HepG2 (cell line): ENCODE results near the gene MLYCD. TPM values are rescaled to one million over a fixed set of nuclear protein-coding genes. Genes with fewer than 3 reads are reported as not detected.
A peak's percentile ranks its signal among the peaks of the same experiment; 100 is the strongest.

ENCODE experiments used
- ASH2L ChIP-seq: fragments of 300-600, 200-600 bp; sonication (generic); IDR thresholded peaks from 2 replicates; pipeline ENCODE4 v1.7.0; 2017; ENCODE audit warnings: low read depth, mild to moderate bottlenecking, moderate library complexity, mixed read lengths, low read length; ENCODE audit not compliant: insufficient read length
- CHD2 ChIP-seq: IDR thresholded peaks from 2 replicates; pipeline ENCODE4 v1.6.1; 2011; ENCODE audit warnings: low read depth, low read length, improper control_type of control experiment
- DMAP1 ChIP-seq: IDR thresholded peaks from 2 replicates; pipeline ENCODE4 v1.6.1; 2016
- FOXK1 ChIP-seq: sonication (generic); formaldehyde crosslinking; IDR thresholded peaks from 2 replicates; pipeline ENCODE4 v1.4.0; 2020; ENCODE audit warnings: low read depth, missing genetic modification reagents, borderline replicate concordance
- GATA4 ChIP-seq: sonication (generic); IDR thresholded peaks from 2 replicates; pipeline ENCODE4 v1.6.1; 2016; ENCODE audit warnings: antibody characterized with exemption, low read depth, borderline replicate concordance
- GPN1 ChIP-seq: sonication (generic); formaldehyde crosslinking; IDR thresholded peaks from 2 replicates; pipeline ENCODE4 v1.5.1; 2020; ENCODE audit warnings: missing genetic modification reagents, borderline replicate concordance
- HNRNPLL ChIP-seq: fragments of 200-400 bp; formaldehyde crosslinking; IDR thresholded peaks from 2 replicates; pipeline ENCODE4 v1.6.1; 2017; ENCODE audit warnings: mild to moderate bottlenecking, low read depth, low read length; ENCODE audit not compliant: poor library complexity, severe bottlenecking
- HOXD1 ChIP-seq: sonication (generic); formaldehyde crosslinking; IDR thresholded peaks from 2 replicates; pipeline ENCODE4 v1.5.0; 2020; ENCODE audit warnings: missing genetic modification reagents
- JUND ChIP-seq: sonication (generic); formaldehyde crosslinking; IDR thresholded peaks from 2 replicates; pipeline ENCODE4 v1.8.0; 2022; ENCODE audit warnings: mild to moderate bottlenecking, missing genetic modification reagents
- MED13 ChIP-seq: sonication (generic); formaldehyde crosslinking; IDR thresholded peaks from 2 replicates; pipeline ENCODE4 v1.5.0; 2020; ENCODE audit warnings: missing genetic modification reagents
- NCOA5 ChIP-seq: sonication (generic); formaldehyde crosslinking; IDR thresholded peaks from 2 replicates; pipeline ENCODE4 v1.4.0; 2020; ENCODE audit warnings: missing genetic modification reagents
- NCOR1 ChIP-seq: fragments of 200-600 bp; sonication (generic); IDR thresholded peaks from 2 replicates; pipeline ENCODE4 v1.7.0; 2017; ENCODE audit warnings: antibody characterized with exemption, low read length, borderline replicate concordance
- RFX3 ChIP-seq: IDR thresholded peaks from 2 replicates; pipeline ENCODE4 v1.6.1; 2016; ENCODE audit warnings: missing biosample characterization, missing genetic modification reagents
- RXRB ChIP-seq: IDR thresholded peaks from 2 replicates; pipeline ENCODE4 v1.6.1; 2016; ENCODE audit warnings: borderline replicate concordance, missing genetic modification reagents, missing compliant biosample characterization
- SALL1 ChIP-seq: sonication (generic); formaldehyde crosslinking; IDR thresholded peaks from 2 replicates; pipeline ENCODE4 v1.8.0; 2022; ENCODE audit warnings: mild to moderate bottlenecking, missing genetic modification reagents
- SRF ChIP-seq: IDR thresholded peaks from 2 replicates; pipeline ENCODE4 v1.6.1; 2011; ENCODE audit warnings: mild to moderate bottlenecking, low read depth, low read length, moderate library complexity
- TGIF2 ChIP-seq: IDR thresholded peaks from 2 replicates; pipeline ENCODE4 v1.6.1; 2016; ENCODE audit warnings: control low read depth, missing compliant biosample characterization
- ZNF143 ChIP-seq: sonication (generic); formaldehyde crosslinking; IDR thresholded peaks from 2 replicates; pipeline ENCODE4 v1.4.0; 2020; ENCODE audit warnings: missing genetic modification reagents
- ZNF441 ChIP-seq: sonication (generic); formaldehyde crosslinking; IDR thresholded peaks from 2 replicates; pipeline ENCODE4 v1.7.0; 2021; ENCODE audit warnings: missing genetic modification reagents, borderline replicate concordance
- ZNF598 ChIP-seq: sonication (generic); formaldehyde crosslinking; IDR thresholded peaks from 2 replicates; pipeline ENCODE4 v1.5.1; 2020; ENCODE audit warnings: mild to moderate bottlenecking, missing genetic modification reagents, borderline replicate concordance
- ZNF629 ChIP-seq: sonication (generic); formaldehyde crosslinking; conservative IDR thresholded peaks from 2 replicates; pipeline ENCODE4 v1.5.0; 2020; ENCODE audit warnings: missing genetic modification reagents
- ZNF674 ChIP-seq: sonication (generic); formaldehyde crosslinking; IDR thresholded peaks from 2 replicates; pipeline ENCODE4 v1.5.0; 2020; ENCODE audit warnings: low read depth, mild to moderate bottlenecking, missing genetic modification reagents
- polyA plus RNA-seq, 8 experiments: library from polyadenylated mRNA; depleted of rRNA in 3 of 8; stranded (reverse) in 7 of 8; unstranded in 1 of 8; fragments of >200 nt; fragmentation: Illumina TruSeq in 4 of 8; extraction: Trizol in 4 of 8; gene quantifications; 2 replicates each; pipeline versions ENCODE4 v1.2.1 to v1.2.3, GENCODE V29; 2011 to 2016; ENCODE audit warnings: low read depth in 4 of 8, missing spikeins in 1 of 8, mixed read lengths in 1 of 8; ENCODE audit not compliant: insufficient read depth in 1 of 8
- total RNA-seq, 5 experiments: library from RNA; depleted of rRNA; stranded (reverse); fragments of >200 nt; fragmentation: Illumina TruSeq; extraction: Trizol; gene quantifications; 2 replicates each; pipeline ENCODE4 v1.2.3, GENCODE V29; 2016; ENCODE audit warnings: low read depth in 1 of 5
- TF ChIP-seq, protein P1 (sequence below), 2 experiments: sonication (generic) in 1 of 2; formaldehyde crosslinking in 1 of 2; IDR thresholded peaks; 2 replicates each; pipeline versions ENCODE4 v1.4.0 to v1.6.1; 2018 to 2020; ENCODE audit warnings: missing genetic modification reagents in 2 of 2, borderline replicate concordance in 1 of 2, low read depth in 1 of 2, mild to moderate bottlenecking in 1 of 2, missing biosample characterization in 1 of 2
- TF ChIP-seq, protein P2 (sequence below): sonication (generic); formaldehyde crosslinking; IDR thresholded peaks from 2 replicates; pipeline ENCODE4 v1.4.0; 2020; ENCODE audit warnings: mild to moderate bottlenecking, missing genetic modification reagents
- TF ChIP-seq, protein P3 (sequence below): sonication (generic); formaldehyde crosslinking; IDR thresholded peaks from 2 replicates; pipeline ENCODE4 v1.8.0; 2023; ENCODE audit warnings: mild to moderate bottlenecking, missing genetic modification reagents
- TF ChIP-seq, protein P4 (sequence below): sonication (generic); formaldehyde crosslinking; IDR thresholded peaks from 2 replicates; pipeline ENCODE4 v1.4.0; 2020; ENCODE audit warnings: missing genetic modification reagents

The MLYCD gene
- total and polyA plus RNA-seq, 2 of the 13 experiments (the other 11 are each of a cell fraction or from before 2014, with no cell fraction given): 1.8 to 4.0 TPM

DNA sequence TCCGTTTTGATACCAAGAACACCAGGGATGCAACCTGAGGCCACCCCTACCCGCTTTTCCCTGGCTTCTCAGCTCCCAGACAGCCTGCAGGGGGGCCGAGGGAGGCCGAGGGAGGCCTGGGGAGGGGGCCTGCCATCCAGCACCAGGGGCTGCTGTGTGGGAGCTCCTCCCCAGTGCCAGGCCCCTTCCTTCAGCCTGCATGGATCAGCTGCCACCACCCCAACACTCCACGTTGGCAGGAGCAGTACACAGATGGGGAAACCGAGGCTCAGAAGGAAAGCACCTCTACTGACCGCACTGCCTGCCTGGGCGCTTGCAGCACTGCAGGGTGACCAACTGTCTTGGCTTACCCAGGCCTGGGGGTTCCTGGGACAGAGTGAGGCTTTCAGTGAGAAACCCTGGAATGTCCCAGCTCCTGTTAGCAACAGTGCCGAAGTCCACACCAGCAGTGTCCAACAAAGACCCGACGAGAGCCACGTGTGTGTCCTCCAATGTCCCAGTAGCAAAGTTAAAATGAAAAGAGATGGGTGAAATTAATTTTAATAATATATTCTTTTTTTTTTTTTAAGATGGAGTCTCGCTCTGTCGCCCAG is 48.8 kb downstream of the MLYCD start (continued):
- TF ChIP-seq, protein P1, sequence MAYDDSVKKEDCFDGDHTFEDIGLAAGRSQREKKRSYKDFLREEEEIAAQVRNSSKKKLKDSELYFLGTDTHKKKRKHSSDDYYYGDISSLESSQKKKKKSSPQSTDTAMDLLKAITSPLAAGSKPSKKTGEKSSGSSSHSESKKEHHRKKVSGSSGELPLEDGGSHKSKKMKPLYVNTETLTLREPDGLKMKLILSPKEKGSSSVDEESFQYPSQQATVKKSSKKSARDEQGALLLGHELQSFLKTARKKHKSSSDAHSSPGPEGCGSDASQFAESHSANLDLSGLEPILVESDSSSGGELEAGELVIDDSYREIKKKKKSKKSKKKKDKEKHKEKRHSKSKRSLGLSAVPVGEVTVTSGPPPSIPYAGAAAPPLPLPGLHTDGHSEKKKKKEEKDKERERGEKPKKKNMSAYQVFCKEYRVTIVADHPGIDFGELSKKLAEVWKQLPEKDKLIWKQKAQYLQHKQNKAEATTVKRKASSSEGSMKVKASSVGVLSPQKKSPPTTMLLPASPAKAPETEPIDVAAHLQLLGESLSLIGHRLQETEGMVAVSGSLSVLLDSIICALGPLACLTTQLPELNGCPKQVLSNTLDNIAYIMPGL (CRISPR knock-in tag; IDR thresholded peaks at IDR 0.05; ENCODE audit: borderline replicate concordance in 1 of 2, low read depth in 1 of 2): 0 out of 4 replicates have a peak, but pooled peaks of 1 of the 2 experiments have one; percentile 23
- TF ChIP-seq, protein P2, sequence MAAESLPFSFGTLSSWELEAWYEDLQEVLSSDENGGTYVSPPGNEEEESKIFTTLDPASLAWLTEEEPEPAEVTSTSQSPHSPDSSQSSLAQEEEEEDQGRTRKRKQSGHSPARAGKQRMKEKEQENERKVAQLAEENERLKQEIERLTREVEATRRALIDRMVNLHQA (CRISPR knock-in tag): no peak
- TF ChIP-seq MED13 (CRISPR knock-in tag) (0 out of 2 replicates have a peak, but pooled peaks have one; percentile 26), GPN1 (CRISPR knock-in tag) (no peak), RXRB (CRISPR knock-in tag) (peak; percentile 49), ZNF674 (no peak), ZNF629 (CRISPR knock-in tag) (peak; percentile 9; the same call in 1 of the 2 replicates), HNRNPLL (no peak), CHD2 (no peak), NCOR1 (peak; percentile 47; the same call in 1 of the 2 replicates), JUND (no peak), RFX3 (no peak), SRF (no peak), FOXK1 (CRISPR knock-in tag) (peak; percentile 30; the same call in 1 of the 2 replicates), HOXD1 (CRISPR knock-in tag) (no peak), GATA4 (peak; percentile 44; the same call in 1 of the 2 replicates), DMAP1 (CRISPR knock-in tag) (peak; percentile 43; the same call in 1 of the 2 replicates), NCOA5 (CRISPR knock-in tag) (no peak), SALL1 (peak; percentile 69), ZNF143 (CRISPR knock-in tag) (0 out of 2 replicates have a peak, but pooled peaks have one; percentile 20), ZNF441 (CRISPR knock-in tag) (no peak), ASH2L (peak; percentile 34), ZNF598 (CRISPR knock-in tag) (no peak), TGIF2 (CRISPR knock-in tag) (peak; percentile 46; the same call in 1 of the 2 replicates)
- TF ChIP-seq, protein P3, sequence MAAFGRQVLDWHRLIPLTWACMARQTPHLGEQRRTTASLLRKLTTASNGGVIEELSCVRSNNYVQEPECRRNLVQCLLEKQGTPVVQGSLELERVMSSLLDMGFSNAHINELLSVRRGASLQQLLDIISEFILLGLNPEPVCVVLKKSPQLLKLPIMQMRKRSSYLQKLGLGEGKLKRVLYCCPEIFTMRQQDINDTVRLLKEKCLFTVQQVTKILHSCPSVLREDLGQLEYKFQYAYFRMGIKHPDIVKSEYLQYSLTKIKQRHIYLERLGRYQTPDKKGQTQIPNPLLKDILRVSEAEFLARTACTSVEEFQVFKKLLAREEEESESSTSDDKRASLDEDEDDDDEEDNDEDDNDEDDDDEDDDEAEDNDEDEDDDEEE (CRISPR knock-in tag): 0 out of 2 replicates have a peak, but pooled peaks have one; percentile 41
- TF ChIP-seq, protein P4, sequence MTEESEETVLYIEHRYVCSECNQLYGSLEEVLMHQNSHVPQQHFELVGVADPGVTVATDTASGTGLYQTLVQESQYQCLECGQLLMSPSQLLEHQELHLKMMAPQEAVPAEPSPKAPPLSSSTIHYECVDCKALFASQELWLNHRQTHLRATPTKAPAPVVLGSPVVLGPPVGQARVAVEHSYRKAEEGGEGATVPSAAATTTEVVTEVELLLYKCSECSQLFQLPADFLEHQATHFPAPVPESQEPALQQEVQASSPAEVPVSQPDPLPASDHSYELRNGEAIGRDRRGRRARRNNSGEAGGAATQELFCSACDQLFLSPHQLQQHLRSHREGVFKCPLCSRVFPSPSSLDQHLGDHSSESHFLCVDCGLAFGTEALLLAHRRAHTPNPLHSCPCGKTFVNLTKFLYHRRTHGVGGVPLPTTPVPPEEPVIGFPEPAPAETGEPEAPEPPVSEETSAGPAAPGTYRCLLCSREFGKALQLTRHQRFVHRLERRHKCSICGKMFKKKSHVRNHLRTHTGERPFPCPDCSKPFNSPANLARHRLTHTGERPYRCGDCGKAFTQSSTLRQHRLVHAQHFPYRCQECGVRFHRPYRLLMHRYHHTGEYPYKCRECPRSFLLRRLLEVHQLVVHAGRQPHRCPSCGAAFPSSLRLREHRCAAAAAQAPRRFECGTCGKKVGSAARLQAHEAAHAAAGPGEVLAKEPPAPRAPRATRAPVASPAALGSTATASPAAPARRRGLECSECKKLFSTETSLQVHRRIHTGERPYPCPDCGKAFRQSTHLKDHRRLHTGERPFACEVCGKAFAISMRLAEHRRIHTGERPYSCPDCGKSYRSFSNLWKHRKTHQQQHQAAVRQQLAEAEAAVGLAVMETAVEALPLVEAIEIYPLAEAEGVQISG: peak; percentile 42; the same call in 1 of the 2 replicates
